HEK293 (cell line): ENCODE measurements around the gene SLC6A2.

Experiments used
- CTCF ChIP-seq: fragments of 450-650 bp; formaldehyde crosslinking; IDR thresholded peaks from 2 replicates; pipeline ENCODE4 v1.5.1; 2016; ENCODE audit warnings: missing biosample characterization, missing genetic modification characterization
- HOXA7 ChIP-seq: sonication (generic); formaldehyde crosslinking; IDR thresholded peaks from 2 replicates; pipeline ENCODE4 v1.8.1; 2022; ENCODE audit warnings: missing genetic modification reagents, borderline replicate concordance
- KLF9 ChIP-seq: fragments of 450-650 bp; formaldehyde crosslinking; IDR thresholded peaks from 2 replicates; pipeline ENCODE4 v1.5.1; 2016; ENCODE audit warnings: missing biosample characterization, missing genetic modification characterization, low read depth
- PRDM10 ChIP-seq: fragments of 450-650 bp; formaldehyde crosslinking; IDR thresholded peaks from 2 replicates; pipeline ENCODE4 v1.5.1; 2016; ENCODE audit warnings: missing biosample characterization, missing genetic modification characterization
- RBAK ChIP-seq: fragments of 450-650 bp; formaldehyde crosslinking; IDR thresholded peaks from 2 replicates; pipeline ENCODE4 v1.5.1; 2016; ENCODE audit warnings: missing biosample characterization, missing genetic modification characterization
- ZNF174 ChIP-seq: fragments of 450-650 bp; formaldehyde crosslinking; IDR thresholded peaks from 2 replicates; pipeline ENCODE4 v1.5.0; 2017; ENCODE audit warnings: missing biosample characterization, mild to moderate bottlenecking, missing genetic modification characterization
- ZNF24 ChIP-seq: fragments of 450-650 bp; formaldehyde crosslinking; IDR thresholded peaks from 2 replicates; pipeline ENCODE4 v1.5.1; 2016; ENCODE audit warnings: missing biosample characterization, missing genetic modification characterization
- ZNF274 ChIP-seq, 2 experiments: fragments of 200-500 bp in 1 of 2; fragments of 450-650 bp in 1 of 2; sonication (Bioruptor generic) in 1 of 2; formaldehyde crosslinking in 1 of 2; IDR thresholded peaks; 2 replicates each; pipeline versions ENCODE4 v1.5.1 to v1.6.1; 2014 to 2016; ENCODE audit warnings: borderline replicate concordance in 1 of 2, inconsistent platforms in 1 of 2, low read length in 1 of 2, missing biosample characterization in 1 of 2, missing genetic modification characterization in 1 of 2
- ZNF514 ChIP-seq: fragments of 450-650 bp; formaldehyde crosslinking; IDR thresholded peaks from 2 replicates; pipeline ENCODE4 v1.5.1; 2016; ENCODE audit warnings: missing biosample characterization, missing genetic modification characterization
- ZNF768 ChIP-seq: fragments of 450-650 bp; formaldehyde crosslinking; IDR thresholded peaks from 2 replicates; pipeline ENCODE4 v1.5.1; 2018; ENCODE audit warnings: missing biosample characterization, mild to moderate bottlenecking, missing genetic modification characterization
- ZNF791 ChIP-seq: fragments of 450-650 bp; formaldehyde crosslinking; IDR thresholded peaks from 2 replicates; pipeline ENCODE4 v1.5.1; 2016; ENCODE audit warnings: missing biosample characterization, missing genetic modification characterization
- TF ChIP-seq, protein P1 (sequence below): fragments of 450-650 bp; formaldehyde crosslinking; IDR thresholded peaks from 2 replicates; pipeline ENCODE4 v1.5.1; 2016; ENCODE audit warnings: missing biosample characterization, missing genetic modification characterization

- TF ChIP-seq CTCF (tag by site-specific recombination) = no peak
- TF ChIP-seq KLF9 (tag by site-specific recombination) = no peak
- TF ChIP-seq, protein P1, sequence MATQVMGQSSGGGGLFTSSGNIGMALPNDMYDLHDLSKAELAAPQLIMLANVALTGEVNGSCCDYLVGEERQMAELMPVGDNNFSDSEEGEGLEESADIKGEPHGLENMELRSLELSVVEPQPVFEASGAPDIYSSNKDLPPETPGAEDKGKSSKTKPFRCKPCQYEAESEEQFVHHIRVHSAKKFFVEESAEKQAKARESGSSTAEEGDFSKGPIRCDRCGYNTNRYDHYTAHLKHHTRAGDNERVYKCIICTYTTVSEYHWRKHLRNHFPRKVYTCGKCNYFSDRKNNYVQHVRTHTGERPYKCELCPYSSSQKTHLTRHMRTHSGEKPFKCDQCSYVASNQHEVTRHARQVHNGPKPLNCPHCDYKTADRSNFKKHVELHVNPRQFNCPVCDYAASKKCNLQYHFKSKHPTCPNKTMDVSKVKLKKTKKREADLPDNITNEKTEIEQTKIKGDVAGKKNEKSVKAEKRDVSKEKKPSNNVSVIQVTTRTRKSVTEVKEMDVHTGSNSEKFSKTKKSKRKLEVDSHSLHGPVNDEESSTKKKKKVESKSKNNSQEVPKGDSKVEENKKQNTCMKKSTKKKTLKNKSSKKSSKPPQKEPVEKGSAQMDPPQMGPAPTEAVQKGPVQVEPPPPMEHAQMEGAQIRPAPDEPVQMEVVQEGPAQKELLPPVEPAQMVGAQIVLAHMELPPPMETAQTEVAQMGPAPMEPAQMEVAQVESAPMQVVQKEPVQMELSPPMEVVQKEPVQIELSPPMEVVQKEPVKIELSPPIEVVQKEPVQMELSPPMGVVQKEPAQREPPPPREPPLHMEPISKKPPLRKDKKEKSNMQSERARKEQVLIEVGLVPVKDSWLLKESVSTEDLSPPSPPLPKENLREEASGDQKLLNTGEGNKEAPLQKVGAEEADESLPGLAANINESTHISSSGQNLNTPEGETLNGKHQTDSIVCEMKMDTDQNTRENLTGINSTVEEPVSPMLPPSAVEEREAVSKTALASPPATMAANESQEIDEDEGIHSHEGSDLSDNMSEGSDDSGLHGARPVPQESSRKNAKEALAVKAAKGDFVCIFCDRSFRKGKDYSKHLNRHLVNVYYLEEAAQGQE (tag by site-specific recombination) = no peak
- TF ChIP-seq ZNF174 (tag by site-specific recombination) = no peak
- TF ChIP-seq ZNF768 (tag by site-specific recombination) = no peak
- TF ChIP-seq ZNF24 (tag by site-specific recombination) = no peak
- no peak for TF ChIP-seq ZNF274 (IDR thresholded peaks at IDR 0.05; ENCODE audit: low read length)
- TF ChIP-seq ZNF274 (tag by site-specific recombination; IDR thresholded peaks at IDR 0.05; ENCODE audit: borderline replicate concordance) = no peak
- no peak for TF ChIP-seq HOXA7 (CRISPR knock-in tag)
- no peak for TF ChIP-seq ZNF791 (tag by site-specific recombination)
- TF ChIP-seq RBAK (tag by site-specific recombination) = no peak
- no peak for TF ChIP-seq ZNF514 (tag by site-specific recombination)
- TF ChIP-seq PRDM10 (tag by site-specific recombination) = no peak
Measured at GRCh38 chr16:55660026-55660425, 4.2 kb downstream of the SLC6A2 start.
